ENCODE data around the gene CYLC1.

- no peak for TF ChIP-seq LEF1 (IDR thresholded peaks at IDR 0.05; ENCODE audit: borderline replicate concordance)
- no peak for TF ChIP-seq CTBP1 (IDR thresholded peaks at IDR 0.05; ENCODE audit: borderline replicate concordance)
- no peak for TF ChIP-seq SUZ12 (IDR thresholded peaks at IDR 0.05)
Measured at GRCh38 chrX:83906921-83907320, 46.0 kb downstream of the CYLC1 start.

All from HEK293T (cell line).